Measurements from ENCODE around the gene JSRP1.

JSRP1 gene

DNA sequence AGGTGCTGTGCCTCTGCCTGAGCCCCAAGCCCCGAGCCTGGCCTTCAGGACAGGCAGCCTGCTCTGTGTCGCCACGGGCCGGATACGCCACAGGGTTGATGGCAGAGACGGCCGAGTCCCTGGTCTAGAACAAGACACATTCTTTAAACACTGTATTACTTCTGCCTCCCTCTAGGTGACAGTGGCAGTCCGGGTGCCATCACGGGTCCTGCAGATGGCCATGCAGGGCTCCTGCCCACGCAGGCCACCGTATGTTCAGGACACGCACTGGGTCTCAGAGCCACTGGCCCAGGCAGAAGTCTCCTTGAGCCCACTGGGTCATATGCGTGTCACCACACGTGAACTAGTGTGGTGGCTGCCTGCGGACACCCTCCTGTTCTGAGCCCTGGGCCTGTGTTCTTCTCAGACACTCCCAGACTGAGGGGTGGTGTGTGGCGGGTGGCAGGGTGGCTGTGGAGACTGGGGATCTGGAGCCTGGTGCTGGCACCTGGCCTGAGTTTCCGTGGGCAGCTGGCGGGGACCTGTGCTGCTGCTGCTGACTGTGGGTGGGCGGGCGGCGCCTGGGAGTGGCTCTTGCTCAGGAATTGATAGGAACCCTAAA lies 24.5 kb downstream of the JSRP1 start:
- Histone ChIP-seq H3K4me1 (ENCODE audit: control insufficient read depth, low read depth, low read length) (no peaks in the 10 kb centered on the region), H3K9ac (ENCODE audit: low read length) (no peak overlapping the region), H3K27ac (ENCODE audit: low read length) (no peak overlapping the region), H3K27me3 (ENCODE audit: control insufficient read depth, insufficient read depth, low read length) (no peaks in the 10 kb centered on the region), H3K4me3 (ENCODE audit: low read length) (no peak overlapping the region), H3K9me3 (ENCODE audit: control insufficient read depth, low read depth, low read length) (no peaks in the 10 kb centered on the region), H3K36me3 (ENCODE audit: control insufficient read depth, low read depth, low read length) (peaks cover 28% of the 10 kb centered on the region)

DNA sequence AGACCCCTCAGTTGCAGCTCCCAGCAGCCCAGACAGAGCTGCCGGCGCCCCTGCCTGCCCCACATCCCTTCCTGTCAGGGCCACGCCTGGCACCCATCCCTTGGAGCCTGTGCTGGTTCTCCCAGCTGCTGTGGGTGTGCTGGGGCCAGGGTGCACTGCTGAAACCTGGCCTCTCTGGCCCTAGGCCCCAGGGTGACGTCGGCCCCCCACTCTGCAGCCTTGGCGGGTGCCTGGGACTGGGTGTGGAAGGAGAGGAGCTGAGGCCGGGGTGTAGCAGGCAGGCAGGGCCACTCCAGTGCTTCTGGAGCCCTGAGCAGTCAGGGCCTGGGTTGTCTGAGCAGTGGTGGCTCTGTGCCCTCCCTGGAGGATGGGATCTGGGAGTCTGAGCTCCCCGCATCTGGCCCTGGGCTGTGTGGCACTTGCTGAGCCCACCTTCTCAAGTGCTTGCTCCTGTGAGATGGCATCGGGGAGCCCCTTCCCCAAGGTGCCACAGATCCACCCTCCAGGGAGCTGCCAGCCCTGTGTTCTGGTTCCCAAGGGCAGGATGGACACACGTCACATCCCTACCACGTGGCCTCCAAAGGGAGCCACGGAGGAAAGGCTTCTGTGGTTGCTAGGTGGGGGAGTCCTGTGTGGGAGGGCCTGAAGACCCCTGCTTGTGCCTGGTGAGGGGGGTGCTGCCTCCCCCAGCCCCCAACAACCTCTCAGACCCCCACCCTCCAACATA lies 25.2 kb downstream of the JSRP1 start:
- Histone ChIP-seq H3K27ac (ENCODE audit: low read length) (no peak overlapping the region), H3K9me3 (ENCODE audit: control insufficient read depth, low read depth, low read length) (no peaks in the 10 kb centered on the region), H3K27me3 (ENCODE audit: control insufficient read depth, insufficient read depth, low read length) (no peaks in the 10 kb centered on the region), H3K4me1 (ENCODE audit: control insufficient read depth, low read depth, low read length) (no peaks in the 10 kb centered on the region), H3K36me3 (ENCODE audit: control insufficient read depth, low read depth, low read length) (peaks cover 30% of the 10 kb centered on the region), H3K4me3 (ENCODE audit: low read length) (no peak overlapping the region), H3K9ac (ENCODE audit: low read length) (no peak overlapping the region)

DNA sequence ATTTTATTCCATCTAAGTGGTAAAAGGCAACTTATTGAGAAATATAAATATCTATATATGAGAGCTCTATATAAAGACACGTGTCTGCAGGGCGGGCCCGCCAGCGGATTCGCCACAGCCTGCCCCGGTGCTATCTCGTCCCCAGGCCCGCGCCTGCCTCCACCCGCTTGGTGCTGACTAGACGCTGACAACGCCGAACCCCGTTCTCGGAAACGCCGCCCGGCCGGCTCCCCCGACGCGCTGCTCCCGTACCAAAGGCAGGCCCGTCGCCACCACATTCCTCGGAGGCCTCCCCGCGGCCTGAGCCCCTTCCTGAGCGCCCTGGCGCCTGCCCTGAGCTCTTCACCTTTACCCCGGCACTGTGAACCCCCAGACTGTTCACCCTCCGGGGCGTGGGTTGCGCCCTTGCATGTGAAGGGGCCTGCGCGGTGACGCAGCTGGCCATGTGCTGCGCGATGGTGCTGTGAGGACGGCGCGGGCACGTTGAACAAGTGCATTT lies 26.1 kb downstream of the JSRP1 start:
- H3K9me3 ChIP-seq (ENCODE audit: control insufficient read depth, low read depth, low read length) = no peaks in the 10 kb centered on the region
- peaks cover 34% of the 10 kb centered on the region for H3K36me3 ChIP-seq (ENCODE audit: control insufficient read depth, low read depth, low read length)
- no peaks in the 10 kb centered on the region for H3K27me3 ChIP-seq (ENCODE audit: control insufficient read depth, insufficient read depth, low read length)
- H3K4me3 ChIP-seq (ENCODE audit: low read length) = no peak overlapping the region
- H3K4me1 ChIP-seq (ENCODE audit: control insufficient read depth, low read depth, low read length) = no peaks in the 10 kb centered on the region
- no peak overlapping the region for H3K9ac ChIP-seq (ENCODE audit: low read length)
- H3K27ac ChIP-seq (ENCODE audit: low read length) = no peak overlapping the region

DNA sequence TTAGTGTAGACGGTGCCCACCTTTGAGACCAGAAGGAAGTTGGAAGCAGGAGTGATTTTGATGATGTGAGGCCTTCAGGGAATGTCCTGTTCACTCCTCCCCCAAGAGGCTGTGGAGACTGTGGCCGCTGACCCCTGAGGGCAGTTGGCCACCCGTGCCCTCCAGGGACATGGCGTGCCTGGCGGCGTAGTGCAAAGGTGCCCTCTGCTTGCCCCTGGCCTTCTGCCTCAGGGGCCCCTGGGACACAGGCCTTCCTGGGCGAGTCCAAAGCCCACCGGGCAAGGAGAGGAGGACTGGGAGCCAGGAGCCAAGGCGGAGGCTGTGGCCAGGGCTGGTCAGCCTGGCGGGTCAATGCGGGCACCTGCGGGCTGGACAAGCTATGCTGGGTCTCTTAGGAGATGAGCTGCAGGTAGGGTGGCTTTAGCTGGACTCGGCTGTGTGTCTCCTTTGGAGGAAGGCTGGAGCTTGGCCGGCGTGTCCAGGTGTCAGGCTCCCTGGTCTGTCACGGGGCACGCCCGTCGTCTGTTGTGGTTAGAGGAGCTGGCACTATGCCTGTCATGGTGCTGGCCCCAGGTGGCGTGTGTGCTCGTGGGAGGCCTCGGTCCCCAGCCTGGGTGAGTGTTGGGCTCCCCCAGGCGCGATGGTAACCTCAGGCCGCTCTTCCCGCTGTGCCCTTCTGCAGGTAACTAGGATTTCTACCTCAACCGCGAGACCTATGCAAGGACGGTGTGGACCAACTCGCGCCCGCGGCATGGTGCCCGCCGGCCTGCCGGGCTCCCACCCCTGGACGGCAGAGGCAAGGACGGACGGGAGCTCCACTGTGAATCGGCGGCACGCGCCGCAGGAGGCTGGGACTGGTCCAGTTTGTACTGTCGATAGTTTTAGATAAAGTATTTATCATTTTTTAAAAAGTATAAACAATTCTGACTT lies 26.8 kb downstream of the JSRP1 start:
- Histone ChIP-seq H3K4me1 (ENCODE audit: control insufficient read depth, low read depth, low read length) (no peaks in the 10 kb centered on the region), H3K9ac (ENCODE audit: low read length) (no peak overlapping the region), H3K4me3 (ENCODE audit: low read length) (no peak overlapping the region), H3K9me3 (ENCODE audit: control insufficient read depth, low read depth, low read length) (no peaks in the 10 kb centered on the region), H3K27me3 (ENCODE audit: control insufficient read depth, insufficient read depth, low read length) (no peaks in the 10 kb centered on the region), H3K36me3 (ENCODE audit: control insufficient read depth, low read depth, low read length) (peaks cover 34% of the 10 kb centered on the region), H3K27ac (ENCODE audit: low read length) (no peak overlapping the region)

DNA sequence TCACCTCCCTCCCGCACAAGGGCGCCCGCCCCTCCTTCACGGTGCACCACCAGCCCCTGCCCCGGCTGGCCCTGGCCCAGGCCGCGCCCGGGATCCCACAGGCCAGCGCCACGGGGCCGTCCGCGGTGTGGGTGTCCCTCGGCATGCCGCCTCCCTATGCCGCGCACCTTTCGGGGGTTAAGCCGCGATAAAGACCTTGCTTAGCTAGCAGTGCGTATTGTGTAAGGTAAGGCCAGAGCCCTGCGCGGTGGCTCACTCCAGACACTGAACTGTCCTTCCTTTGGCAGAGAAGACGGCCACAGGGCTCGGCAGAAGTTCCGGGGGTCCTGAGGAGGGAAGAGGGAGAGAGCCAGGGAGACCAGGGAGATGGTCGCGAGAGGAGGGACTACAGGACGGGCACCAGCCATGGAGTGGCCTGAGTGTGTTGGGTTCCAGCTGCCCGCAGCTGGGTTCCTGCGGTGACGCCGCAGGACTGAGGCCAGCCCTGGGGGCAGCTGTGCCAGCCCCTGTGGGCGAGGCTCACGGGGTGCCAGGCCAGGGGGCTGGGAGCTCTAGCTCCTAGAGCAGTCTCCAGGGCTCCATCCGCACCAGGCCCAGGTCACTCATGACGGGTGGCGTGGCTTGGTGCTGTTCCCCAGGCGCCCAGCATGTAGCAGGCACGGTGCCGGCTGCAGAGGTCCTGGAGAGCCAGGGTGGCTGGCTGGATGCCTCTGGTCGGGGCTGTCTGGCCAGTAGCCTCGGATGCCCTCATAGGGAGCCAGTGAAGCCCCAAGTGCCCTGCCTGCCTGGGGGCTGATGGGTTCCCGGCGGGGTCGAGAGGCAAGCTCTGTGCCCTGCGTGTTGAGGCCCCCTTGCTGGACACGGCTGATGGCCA lies 27.8 kb downstream of the JSRP1 start:
- H3K4me1 ChIP-seq (ENCODE audit: control insufficient read depth, low read depth, low read length) = no peaks in the 10 kb centered on the region
- H3K27ac ChIP-seq (ENCODE audit: low read length) = no peak overlapping the region
- H3K9ac ChIP-seq (ENCODE audit: low read length) = no peak overlapping the region
- H3K4me3 ChIP-seq (ENCODE audit: low read length) = no peak overlapping the region
- H3K36me3 ChIP-seq (ENCODE audit: control insufficient read depth, low read depth, low read length) = peaks cover 28% of the 10 kb centered on the region
- no peaks in the 10 kb centered on the region for H3K27me3 ChIP-seq (ENCODE audit: control insufficient read depth, insufficient read depth, low read length)
- H3K9me3 ChIP-seq (ENCODE audit: control insufficient read depth, low read depth, low read length) = no peaks in the 10 kb centered on the region

DNA sequence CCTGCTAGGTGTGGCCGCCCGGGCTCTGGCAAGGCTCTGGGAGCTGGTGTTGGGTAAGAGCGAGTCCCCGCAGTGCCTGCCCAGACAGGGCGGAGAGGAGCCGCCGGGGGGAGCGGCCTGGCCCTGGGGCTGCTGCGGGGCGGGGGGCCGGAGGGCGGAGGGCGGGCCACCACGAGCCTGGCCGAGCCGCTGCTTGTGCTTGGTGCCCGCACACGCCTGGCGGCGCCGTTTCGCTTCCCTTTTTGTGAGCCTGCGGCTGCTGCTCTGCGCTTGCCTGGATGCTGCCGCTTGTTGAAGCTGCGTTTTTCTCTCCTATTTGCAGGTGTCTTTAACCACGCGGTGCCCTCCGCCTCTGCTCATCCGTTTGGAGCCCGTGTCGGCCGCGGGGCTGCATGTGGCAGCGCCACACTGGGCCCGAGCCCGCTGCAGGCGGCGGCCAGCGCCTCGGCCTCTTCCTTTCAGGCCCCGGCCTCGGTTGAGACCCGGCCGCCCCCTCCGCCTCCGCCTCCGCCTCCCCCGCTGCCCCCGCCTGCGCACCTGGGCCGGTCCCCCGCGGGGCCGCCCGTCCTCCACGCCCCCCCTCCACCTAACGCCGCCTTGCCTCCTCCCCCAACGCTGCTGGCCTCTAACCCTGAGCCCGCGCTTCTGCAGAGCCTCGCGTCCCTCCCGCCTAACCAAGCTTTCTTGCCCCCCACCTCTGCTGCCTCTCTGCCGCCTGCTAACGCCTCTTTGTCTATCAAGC lies 28.6 kb downstream of the JSRP1 start:
- no peak overlapping the region for H3K9ac ChIP-seq (ENCODE audit: low read length)
- H3K4me1 ChIP-seq (ENCODE audit: control insufficient read depth, low read depth, low read length) = no peaks in the 10 kb centered on the region
- H3K36me3 ChIP-seq (ENCODE audit: control insufficient read depth, low read depth, low read length) = peaks cover 20% of the 10 kb centered on the region
- H3K9me3 ChIP-seq (ENCODE audit: control insufficient read depth, low read depth, low read length) = no peaks in the 10 kb centered on the region
- no peak overlapping the region for H3K4me3 ChIP-seq (ENCODE audit: low read length)
- H3K27ac ChIP-seq (ENCODE audit: low read length) = no peak overlapping the region
- no peaks in the 10 kb centered on the region for H3K27me3 ChIP-seq (ENCODE audit: control insufficient read depth, insufficient read depth, low read length)

DNA sequence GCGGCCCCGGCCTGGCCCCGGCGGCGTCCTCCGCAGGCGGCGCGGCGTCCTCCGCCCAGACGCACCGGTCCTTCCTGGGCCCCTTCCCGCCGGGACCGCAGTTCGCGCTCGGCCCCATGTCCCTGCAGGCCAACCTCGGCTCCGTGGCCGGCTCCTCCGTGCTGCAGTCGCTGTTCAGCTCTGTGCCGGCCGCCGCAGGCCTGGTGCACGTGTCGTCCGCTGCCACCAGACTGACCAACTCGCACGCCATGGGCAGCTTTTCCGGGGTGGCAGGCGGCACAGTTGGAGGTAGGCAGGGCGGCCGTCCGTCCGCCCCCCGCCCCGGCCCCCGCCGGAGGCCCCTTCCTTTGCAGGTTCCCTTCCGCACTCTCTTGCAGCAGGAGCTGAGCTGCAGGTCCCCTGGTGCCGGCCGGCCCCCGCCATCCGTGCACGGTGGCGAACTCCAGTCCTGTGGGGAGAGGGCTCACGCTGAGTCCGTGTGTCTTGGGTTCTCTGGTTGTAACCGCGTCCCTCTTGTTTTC lies 29.3 kb downstream of the JSRP1 start:
- Histone ChIP-seq H3K4me1 (ENCODE audit: control insufficient read depth, low read depth, low read length) (no peaks in the 10 kb centered on the region), H3K27me3 (ENCODE audit: control insufficient read depth, insufficient read depth, low read length) (no peaks in the 10 kb centered on the region), H3K4me3 (ENCODE audit: low read length) (no peak overlapping the region), H3K27ac (ENCODE audit: low read length) (no peak overlapping the region), H3K9me3 (ENCODE audit: control insufficient read depth, low read depth, low read length) (no peaks in the 10 kb centered on the region), H3K36me3 (ENCODE audit: control insufficient read depth, low read depth, low read length) (peaks cover 18% of the 10 kb centered on the region), H3K9ac (ENCODE audit: low read length) (no peak overlapping the region)

DNA sequence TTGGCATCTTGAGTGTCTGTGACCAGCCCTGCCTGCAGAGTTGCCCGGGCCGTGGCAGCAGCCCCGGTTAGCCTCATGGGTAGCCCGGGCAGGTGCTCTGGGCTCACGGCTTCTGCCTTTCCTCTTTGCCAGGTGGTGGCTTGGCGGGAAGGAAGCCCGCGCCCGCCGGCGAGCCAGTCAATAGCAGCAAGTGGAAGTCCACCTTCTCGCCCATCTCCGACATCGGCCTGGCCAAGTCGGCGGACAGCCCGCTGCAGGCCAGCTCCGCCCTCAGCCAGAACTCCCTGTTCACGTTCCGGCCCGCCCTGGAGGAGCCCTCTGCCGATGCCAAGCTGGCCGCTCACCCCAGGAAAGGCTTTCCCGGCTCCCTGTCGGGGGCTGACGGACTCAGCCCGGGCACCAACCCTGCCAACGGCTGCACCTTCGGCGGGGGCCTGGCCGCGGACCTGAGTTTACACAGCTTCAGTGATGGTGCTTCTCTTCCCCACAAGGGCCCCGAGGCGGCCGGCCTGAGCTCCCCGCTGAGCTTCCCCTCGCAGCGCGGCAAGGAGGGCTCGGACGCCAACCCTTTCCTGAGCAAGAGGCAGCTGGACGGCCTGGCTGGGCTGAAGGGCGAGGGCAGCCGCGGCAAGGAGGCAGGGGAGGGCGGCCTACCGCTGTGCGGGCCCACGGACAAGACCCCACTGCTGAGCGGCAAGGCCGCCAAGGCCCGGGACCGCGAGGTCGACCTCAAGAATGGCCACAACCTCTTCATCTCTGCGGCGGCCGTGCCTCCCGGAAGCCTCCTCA lies 30.0 kb downstream of the JSRP1 start:
- no peak overlapping the region for H3K27ac ChIP-seq (ENCODE audit: low read length)
- no peak overlapping the region for H3K4me3 ChIP-seq (ENCODE audit: low read length)
- no peaks in the 10 kb centered on the region for H3K27me3 ChIP-seq (ENCODE audit: control insufficient read depth, insufficient read depth, low read length)
- no peaks in the 10 kb centered on the region for H3K9me3 ChIP-seq (ENCODE audit: control insufficient read depth, low read depth, low read length)
- H3K4me1 ChIP-seq (ENCODE audit: control insufficient read depth, low read depth, low read length) = no peaks in the 10 kb centered on the region
- no peak overlapping the region for H3K9ac ChIP-seq (ENCODE audit: low read length)
- H3K36me3 ChIP-seq (ENCODE audit: control insufficient read depth, low read depth, low read length) = peaks cover 18% of the 10 kb centered on the region

DNA sequence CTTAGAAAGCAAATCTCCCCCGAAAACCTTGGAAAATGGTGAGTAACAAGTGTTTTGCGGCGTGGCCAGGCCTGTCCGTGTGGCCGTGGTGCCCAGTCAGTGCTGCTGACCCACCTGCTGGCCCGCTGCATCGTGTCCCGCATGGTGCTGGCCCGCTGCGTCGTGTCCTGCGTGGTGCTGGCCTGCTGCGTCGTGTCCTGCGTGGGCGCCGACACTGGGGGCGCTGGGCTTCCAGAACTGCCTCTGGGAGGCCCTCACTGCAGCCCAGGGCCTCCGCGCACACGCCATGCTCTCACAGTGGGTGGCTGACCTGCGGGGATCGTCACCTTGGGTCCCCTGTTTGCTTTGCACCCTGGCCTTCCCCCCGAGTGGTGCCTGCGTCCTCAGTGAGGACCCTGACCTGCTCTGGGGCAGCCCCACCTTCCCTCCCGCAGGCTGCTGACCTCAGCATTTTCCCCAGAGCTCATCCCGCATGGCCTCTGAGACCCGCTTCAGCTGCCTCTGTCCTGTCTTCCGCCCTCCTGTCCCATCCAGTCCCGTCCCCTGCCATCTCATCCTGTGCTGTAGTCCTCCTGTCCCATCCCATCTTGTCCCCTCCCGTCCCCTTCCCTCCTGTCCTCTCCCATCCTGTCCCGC lies 30.7 kb downstream of the JSRP1 start:
- peaks cover 20% of the 10 kb centered on the region for H3K36me3 ChIP-seq (ENCODE audit: control insufficient read depth, low read depth, low read length)
- no peaks in the 10 kb centered on the region for H3K27me3 ChIP-seq (ENCODE audit: control insufficient read depth, insufficient read depth, low read length)
- H3K4me1 ChIP-seq (ENCODE audit: control insufficient read depth, low read depth, low read length) = no peaks in the 10 kb centered on the region

More for the DNA sequence above, 30.7 kb downstream of the JSRP1 start:
- H3K4me3 ChIP-seq (ENCODE audit: low read length) = no peak overlapping the region
- H3K27ac ChIP-seq (ENCODE audit: low read length) = no peak overlapping the region
- no peak overlapping the region for H3K9ac ChIP-seq (ENCODE audit: low read length)
- H3K9me3 ChIP-seq (ENCODE audit: control insufficient read depth, low read depth, low read length) = no peaks in the 10 kb centered on the region
